Stimulated activated CD4-positive, alpha-beta T cell treated with anti-CD3 and anti-CD28 coated beads, Interleukin-4, amount 100 ng/mL, for 48 hours (primary cell): ENCODE results near the gene MAGEH1.

Source experiments
- DNase-seq, 2 donors: peaks; one replicate each; pipeline ENCODE4 v3.0.0-alpha.2; 2020; ENCODE audit warnings: low read depth in 2 of 2

Gene MAGEH1

DNA sequence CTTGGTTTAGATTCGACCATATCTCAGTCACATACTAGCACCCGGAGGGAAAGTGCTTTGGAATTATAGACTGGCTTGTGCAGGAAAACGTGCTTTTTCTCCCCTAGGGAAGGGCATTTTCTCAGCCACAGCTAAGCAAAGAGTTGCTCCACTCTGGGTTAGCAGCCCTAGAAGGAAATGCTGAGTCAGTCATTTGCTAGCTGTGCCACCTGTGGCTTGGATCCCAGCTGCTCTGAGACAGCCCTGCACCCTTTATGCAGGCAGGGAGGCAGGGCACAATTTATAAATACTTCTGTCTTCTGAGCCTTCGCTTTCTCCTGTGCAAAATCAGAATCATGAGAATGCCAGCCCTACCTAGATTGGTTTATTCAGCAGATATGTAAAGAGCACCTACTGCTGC lies 39.0 kb downstream of the MAGEH1 start:
- no peak for DNase-seq
